Suppressor macrophage treated with lipopolysaccharide for 4 hours (primary cell): Measurements from ENCODE around the gene PAX6.
"Not testable (repeated sequence)": the region's sequence is repeated elsewhere in the genome, so short reads cannot be mapped to it uniquely, and the experiment has no call there.

Experiments
- DNase-seq: peaks from one replicate; pipeline ENCODE4 v3.0.0-alpha.2; 2020

PAX6 gene

GRCh38 chr11:31763296-31763695 lies 47.8 kb downstream of the PAX6 start:
- no peak for DNase-seq

GRCh38 chr11:31761636-31762035 lies 49.5 kb downstream of the PAX6 start:
- no peak for DNase-seq

GRCh38 chr11:31757260-31757835 lies 53.8 kb downstream of the PAX6 start:
- no peak for DNase-seq

- DNase-seq = no peak
These were observed 63.5 kb downstream of the PAX6 start for GRCh38 chr11:31747581-31747980.

GRCh38 chr11:31740731-31741368 lies 70.3 kb downstream of the PAX6 start:
- DNase-seq = not testable (repeated sequence)

- DNase-seq = no peak
These were observed 71.0 kb downstream of the PAX6 start for GRCh38 chr11:31740131-31740530.
